Fibroblast of the aortic adventitia (primary cell): ENCODE data around the gene MAP1B. TPM values are rescaled to one million over a fixed set of nuclear protein-coding genes. Genes with fewer than 3 reads are reported as not detected.

Experiments used
- DNase-seq: peaks from one replicate; pipeline ENCODE4 v3.0.0-alpha.2; 2010; ENCODE audit warnings: low read depth
- H3K4me3 ChIP-seq: 2 replicates; pipeline ENCODE4 v1.5.1; 2011; ENCODE audit warnings: low read depth, mild to moderate bottlenecking, control low read depth, low read length, moderate library complexity
- total RNA-seq: library from RNA; depleted of rRNA; stranded (reverse); fragments of >200 nt; gene quantifications from 2 replicates; pipeline ENCODE4 v1.2.3, GENCODE V29; 2012; ENCODE audit warnings: low replicate concordance
- TF ChIP-seq, protein P1 (sequence below): IDR thresholded peaks from 2 replicates; pipeline ENCODE4 v1.5.1; 2011; ENCODE audit warnings: mild to moderate bottlenecking, low read length, control low read depth, inconsistent platforms; ENCODE audit not compliant: insufficient read depth

MAP1B gene
- total RNA-seq, 1 donor = 401 TPM

GRCh38 chr5:72108202-72109061 lies 1.2 kb downstream of the MAP1B start:
- TF ChIP-seq, protein P1, sequence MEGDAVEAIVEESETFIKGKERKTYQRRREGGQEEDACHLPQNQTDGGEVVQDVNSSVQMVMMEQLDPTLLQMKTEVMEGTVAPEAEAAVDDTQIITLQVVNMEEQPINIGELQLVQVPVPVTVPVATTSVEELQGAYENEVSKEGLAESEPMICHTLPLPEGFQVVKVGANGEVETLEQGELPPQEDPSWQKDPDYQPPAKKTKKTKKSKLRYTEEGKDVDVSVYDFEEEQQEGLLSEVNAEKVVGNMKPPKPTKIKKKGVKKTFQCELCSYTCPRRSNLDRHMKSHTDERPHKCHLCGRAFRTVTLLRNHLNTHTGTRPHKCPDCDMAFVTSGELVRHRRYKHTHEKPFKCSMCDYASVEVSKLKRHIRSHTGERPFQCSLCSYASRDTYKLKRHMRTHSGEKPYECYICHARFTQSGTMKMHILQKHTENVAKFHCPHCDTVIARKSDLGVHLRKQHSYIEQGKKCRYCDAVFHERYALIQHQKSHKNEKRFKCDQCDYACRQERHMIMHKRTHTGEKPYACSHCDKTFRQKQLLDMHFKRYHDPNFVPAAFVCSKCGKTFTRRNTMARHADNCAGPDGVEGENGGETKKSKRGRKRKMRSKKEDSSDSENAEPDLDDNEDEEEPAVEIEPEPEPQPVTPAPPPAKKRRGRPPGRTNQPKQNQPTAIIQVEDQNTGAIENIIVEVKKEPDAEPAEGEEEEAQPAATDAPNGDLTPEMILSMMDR = no peak
- H3K4me3 ChIP-seq = peak overlapping the region; percentile 97
- DNase-seq = peak; percentile 67

DNA sequence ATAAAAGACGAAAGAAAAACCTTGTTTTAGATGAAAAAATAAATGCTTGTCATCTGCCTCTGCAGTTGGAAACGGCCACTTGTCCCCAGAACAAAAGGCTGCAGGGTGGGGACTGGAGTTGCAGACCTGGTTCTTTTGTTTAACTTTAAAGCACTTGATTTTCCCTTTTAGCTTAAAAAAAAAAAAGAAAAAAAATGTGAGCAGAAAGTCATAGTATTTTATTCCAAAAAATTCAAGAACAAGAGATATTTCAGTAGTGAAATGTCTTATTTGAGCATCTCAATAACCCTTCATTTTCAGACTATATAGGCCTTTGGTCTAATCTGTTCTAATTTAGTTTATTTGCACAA lies 1.8 kb downstream of the MAP1B start:
- TF ChIP-seq, protein P1 = no peak
- H3K4me3 ChIP-seq = peak overlapping the region; percentile 97
- no peak for DNase-seq

DNA sequence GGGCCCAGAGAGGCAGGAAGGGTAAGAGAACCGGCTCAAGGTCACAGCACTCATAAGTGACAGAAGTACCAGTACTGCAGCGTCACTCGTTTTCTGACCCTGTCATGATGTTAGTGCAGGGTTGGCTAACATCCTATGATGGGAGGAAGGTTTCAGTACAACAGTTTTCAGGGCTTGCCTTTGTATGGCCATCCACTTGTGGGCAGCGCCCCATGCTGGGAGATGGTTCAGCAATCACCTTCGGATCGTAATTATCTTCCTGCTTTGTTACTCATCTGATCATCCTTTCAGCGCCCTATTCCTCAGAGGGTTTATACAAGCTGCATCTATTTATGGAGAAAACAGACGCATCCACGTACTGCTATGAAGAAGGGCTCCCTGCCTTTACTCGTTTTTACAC lies 2.4 kb downstream of the MAP1B start:
- peak overlapping the region; percentile 97 for H3K4me3 ChIP-seq
- no peak for DNase-seq
- TF ChIP-seq, protein P1 = peak; percentile 15

DNA sequence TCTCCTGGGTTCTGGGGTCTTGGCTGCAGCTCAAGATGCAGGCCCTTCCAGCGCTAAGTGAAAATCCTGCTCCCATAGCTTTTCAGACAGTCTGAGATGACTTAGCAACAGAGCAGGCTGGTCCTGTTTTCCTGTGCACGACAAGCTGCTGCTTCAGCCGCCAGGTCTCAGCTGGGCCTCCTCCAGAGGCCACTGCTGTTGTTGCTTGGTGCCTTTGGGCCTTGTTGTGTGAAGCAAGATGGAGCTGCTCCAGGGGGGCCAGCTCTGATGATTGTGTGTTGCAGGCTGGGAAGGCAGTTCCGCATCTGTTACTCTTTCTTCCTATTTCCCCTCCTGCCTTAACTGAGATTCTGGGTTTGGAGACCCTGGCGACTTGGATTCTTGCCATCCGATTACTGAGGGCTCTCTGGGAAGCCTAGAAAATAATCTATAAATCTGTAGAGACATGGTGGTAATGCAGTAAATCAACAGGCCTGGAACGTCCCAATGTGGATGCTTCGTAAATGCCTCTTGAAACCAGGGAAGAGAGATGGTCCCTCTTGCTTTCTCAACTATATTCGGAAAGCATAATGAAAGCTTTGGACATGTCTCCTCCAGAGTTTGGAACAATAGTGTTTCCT lies 3.2 kb downstream of the MAP1B start:
- no peak for DNase-seq
- TF ChIP-seq, protein P1 = no peak
- peak overlapping the region; percentile 97 for H3K4me3 ChIP-seq

GRCh38 chr5:72112389-72112788 lies 5.1 kb downstream of the MAP1B start:
- peak overlapping the region; percentile 35 for H3K4me3 ChIP-seq
- TF ChIP-seq, protein P1 = no peak
- DNase-seq = no peak

DNA sequence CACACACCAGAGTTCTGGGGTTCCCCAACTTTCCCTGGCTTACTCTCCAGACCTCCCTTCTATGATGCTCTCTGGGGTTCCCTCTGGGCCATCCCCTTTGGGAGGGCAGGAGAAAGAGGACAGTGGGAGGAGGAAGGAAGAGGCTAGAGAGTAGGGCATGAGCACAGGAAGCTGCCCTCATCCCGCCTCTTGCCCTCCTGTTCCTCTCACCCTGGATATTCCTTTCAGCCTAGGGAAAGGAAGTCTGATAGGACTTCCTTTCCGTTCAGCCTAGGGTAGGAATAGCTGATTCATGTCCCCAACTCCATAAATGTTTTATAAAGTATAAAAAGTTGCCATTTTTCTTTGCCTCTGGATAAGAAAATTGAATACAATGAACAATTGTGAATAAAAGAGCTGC lies 7.4 kb downstream of the MAP1B start:
- DNase-seq = no peak
- H3K4me3 ChIP-seq = no peak overlapping the region
- TF ChIP-seq, protein P1 = no peak
